ENCODE data around the gene ITCH. TPM values are rescaled to one million over a fixed set of nuclear protein-coding genes. Genes with fewer than 3 reads are reported as not detected.

Gene ITCH
- total and polyA plus RNA-seq, 9 of the 15 experiments (the other 6 are each of a cell fraction or from before 2014, with no cell fraction given), result 7.5 to 53.0 (median 22.9) TPM

- no peak for TF ChIP-seq BRCA1 (IDR thresholded peaks at IDR 0.05)
- 0 out of 2 replicates have a peak, but pooled peaks have one; percentile 55 for TF ChIP-seq BRCA1 (CRISPR knock-in tag; IDR thresholded peaks at IDR 0.05)
- TF ChIP-seq RAD51 (IDR thresholded peaks at IDR 0.05; ENCODE audit: borderline replicate concordance, low read depth), result peak; percentile 52; the same call in 1 of the 2 replicates
- no peak for TF ChIP-seq NR2C2 (CRISPR knock-in tag; IDR thresholded peaks at IDR 0.05)
- peak; percentile 33; the same call in 1 of the 2 replicates for TF ChIP-seq NR2C2 (tag; IDR thresholded peaks at IDR 0.05)
- peak; percentile 74 for TF ChIP-seq BHLHE40 (IDR thresholded peaks at IDR 0.05; ENCODE audit: low read length)
- no peak for TF ChIP-seq HSF4 (CRISPR knock-in tag; IDR thresholded peaks at IDR 0.05; ENCODE audit: borderline replicate concordance)
- TF ChIP-seq DPF2 (IDR thresholded peaks at IDR 0.05), result 0 out of 2 replicates have a peak, but pooled peaks have one; percentile 49
- peak; percentile 33; the same call in 1 of the 2 replicates for TF ChIP-seq TFAP4 (CRISPR knock-in tag; IDR thresholded peaks at IDR 0.05; ENCODE audit: borderline replicate concordance)
- peak; percentile 23; the same call in 1 of the 2 replicates for TF ChIP-seq LEF1 (IDR thresholded peaks at IDR 0.05)
- 0 out of 3 replicates have a peak, but pooled peaks of 1 of the 2 experiments have one; percentile 27 for TF ChIP-seq CBX3 (IDR thresholded peaks at IDR 0.05; ENCODE audit: borderline replicate concordance in 1 of 2, low read length in 2 of 2)
- peak; percentile 37 for TF ChIP-seq CBFA2T3 (IDR thresholded peaks at IDR 0.05)
- no peak for TF ChIP-seq CTCF (IDR thresholded peaks at IDR 0.05 in 2 of 3, conservative IDR thresholded peaks at IDR 0.05 in 1 of 3; ENCODE audit: insufficient read depth in 2 of 3, low read depth in 1 of 3, low read length in 3 of 3)
- TF ChIP-seq ZBTB33 (CRISPR knock-in tag; IDR thresholded peaks at IDR 0.05), result 0 out of 2 replicates have a peak, but pooled peaks have one; percentile 18
- TF ChIP-seq RCOR1 (IDR thresholded peaks at IDR 0.05; ENCODE audit: borderline replicate concordance in 1 of 2, low read depth in 2 of 2, low read length in 2 of 2), result no peak; a peak in 1 of 4 replicates
- peak; percentile 91 for TF ChIP-seq USF1 (CRISPR knock-in tag; IDR thresholded peaks at IDR 0.05)
- peak; percentile 68 for TF ChIP-seq ARID1B (IDR thresholded peaks at IDR 0.05)
- peak; percentile 71 for TF ChIP-seq USF2 (CRISPR knock-in tag; IDR thresholded peaks at IDR 0.05)
- TF ChIP-seq THRA (IDR thresholded peaks at IDR 0.05), result no peak
- no peak for TF ChIP-seq WHSC1 (IDR thresholded peaks at IDR 0.05; ENCODE audit: low read length)
Measured at GRCh38 chr20:34549291-34549928, 186.3 kb downstream of the ITCH start (continued).
